Measurements from ENCODE around the gene CELA2A.
"Not testable (repeated sequence)": the region's sequence is repeated elsewhere in the genome, so short reads cannot be mapped to it uniquely, and the experiment has no call there.

CELA2A gene

DNA sequence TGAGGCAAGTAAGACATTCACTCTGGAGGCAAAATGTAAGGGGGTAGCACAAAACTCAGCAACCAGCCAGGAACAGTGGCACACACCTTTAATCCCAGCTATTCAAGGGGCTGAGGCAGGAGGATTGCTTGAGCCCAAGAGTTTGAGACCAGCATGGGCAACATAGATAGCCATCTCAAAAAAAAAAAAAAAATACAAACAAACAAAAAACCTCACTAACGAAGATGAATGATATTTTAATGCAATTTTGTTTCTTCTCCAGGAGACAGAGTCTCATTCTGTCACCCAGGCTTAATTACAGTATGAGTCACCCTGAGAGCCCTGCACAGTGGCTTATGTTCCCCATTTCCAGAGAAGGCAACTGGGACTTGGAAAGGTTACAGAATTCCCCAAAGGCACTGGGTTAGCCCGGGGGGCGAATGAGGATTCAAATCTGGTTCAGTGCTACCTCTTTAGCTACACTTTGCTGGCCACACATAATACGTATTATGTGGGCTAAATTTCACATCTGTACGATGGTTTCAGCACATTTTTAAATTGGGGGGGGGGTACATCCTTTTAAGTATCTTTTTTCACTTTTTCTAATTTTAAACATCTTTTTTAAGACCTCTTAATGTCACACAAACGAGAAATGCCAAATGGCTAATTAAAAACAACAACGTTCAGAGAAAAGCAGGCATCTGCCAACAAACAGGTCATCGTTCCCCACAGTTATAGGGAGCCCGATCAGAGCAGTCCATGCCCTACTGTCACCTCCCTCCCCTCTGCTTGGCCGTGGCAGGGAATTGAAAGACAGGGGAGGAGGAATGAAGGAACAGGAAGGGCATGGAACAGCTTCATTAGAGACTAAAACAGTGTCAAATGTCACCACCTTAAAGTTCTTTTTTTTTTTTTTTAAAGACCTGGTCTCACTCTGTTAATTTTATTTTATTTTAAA lies 3.5 kb downstream of the CELA2A start:
- DNase-seq (ENCODE audit: low read depth, low spot score): no peak
- no peak overlapping the region for H3K4me3 ChIP-seq (ENCODE audit: low read length)

DNA sequence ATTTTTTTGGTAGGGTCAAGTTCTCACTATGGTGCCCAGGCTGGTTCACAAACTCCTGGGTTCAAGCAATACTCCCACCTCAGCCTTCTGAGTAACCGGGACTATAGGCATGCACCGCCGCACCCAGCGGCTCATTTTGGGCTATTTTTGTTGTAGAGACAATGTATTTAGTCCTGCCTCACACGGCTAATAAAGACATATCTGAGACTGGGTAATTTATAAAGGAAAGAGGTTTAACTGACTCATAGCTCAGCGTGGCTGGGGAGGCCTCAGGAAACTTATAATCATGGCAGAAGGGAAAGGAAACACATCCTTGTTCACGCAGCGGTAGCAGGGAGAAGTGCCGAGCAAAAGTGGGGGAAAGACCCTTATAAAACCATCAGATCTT lies 4.2 kb downstream of the CELA2A start:
- H3K4me3 ChIP-seq (ENCODE audit: low read length): no peak overlapping the region
- no peak for DNase-seq (ENCODE audit: low read depth, low spot score)

DNA sequence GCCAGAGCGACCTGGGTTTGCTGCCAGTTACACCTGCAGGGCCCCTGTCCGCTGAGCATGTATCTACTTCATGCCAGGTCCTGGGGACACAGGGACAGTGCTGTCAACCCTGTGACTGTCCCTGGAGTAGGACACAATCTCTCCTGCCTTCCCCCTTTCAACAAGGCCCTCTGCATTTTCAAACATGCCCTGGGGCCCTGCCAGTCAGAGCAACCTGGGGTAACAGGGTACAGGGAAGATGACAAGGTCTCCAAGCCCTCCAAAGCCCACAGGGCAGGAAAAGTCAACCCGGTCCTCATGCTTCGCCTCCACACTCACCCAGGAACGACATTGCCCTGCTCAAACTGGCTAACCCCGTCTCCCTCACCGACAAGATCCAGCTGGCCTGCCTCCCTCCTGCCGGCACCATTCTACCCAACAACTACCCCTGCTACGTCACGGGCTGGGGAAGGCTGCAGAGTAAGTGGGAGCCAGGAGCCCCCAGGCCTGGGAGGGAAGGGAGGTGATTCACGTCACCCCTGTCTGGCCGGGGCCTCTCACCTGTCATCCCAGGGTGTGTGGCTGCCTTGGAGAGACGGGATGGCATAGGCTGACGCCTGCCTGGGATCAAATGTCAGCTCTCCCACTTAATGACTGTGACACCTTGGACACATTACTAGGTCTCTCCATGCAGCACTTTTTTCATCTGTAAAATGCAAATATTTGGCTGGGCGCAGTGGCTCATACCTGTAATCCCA lies 6.7 kb downstream of the CELA2A start:
- not testable (repeated sequence) for DNase-seq (ENCODE audit: low read depth, low spot score); H3K4me3 ChIP-seq (ENCODE audit: low read length)

DNA sequence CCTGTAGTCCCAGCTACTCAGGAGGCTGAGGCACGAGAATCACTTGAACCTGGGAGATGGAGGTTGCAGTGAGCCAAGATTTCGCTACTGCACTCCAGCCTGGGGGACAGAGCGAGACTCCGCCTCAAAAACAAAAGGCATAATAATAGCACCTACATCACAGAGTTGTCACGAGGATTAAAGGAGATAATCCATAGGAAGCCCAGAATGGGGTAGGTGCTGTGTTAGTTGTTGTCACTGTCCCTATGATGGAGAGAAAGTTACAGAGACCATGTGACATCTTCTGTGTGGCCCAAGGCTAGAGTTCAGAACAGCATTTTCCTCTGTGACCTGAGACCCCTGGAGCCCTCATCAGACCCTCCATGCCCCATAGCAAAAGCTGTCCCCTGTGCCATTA lies 7.4 kb downstream of the CELA2A start:
- not testable (repeated sequence) for DNase-seq (ENCODE audit: low read depth, low spot score); H3K4me3 ChIP-seq (ENCODE audit: low read length)

DNA sequence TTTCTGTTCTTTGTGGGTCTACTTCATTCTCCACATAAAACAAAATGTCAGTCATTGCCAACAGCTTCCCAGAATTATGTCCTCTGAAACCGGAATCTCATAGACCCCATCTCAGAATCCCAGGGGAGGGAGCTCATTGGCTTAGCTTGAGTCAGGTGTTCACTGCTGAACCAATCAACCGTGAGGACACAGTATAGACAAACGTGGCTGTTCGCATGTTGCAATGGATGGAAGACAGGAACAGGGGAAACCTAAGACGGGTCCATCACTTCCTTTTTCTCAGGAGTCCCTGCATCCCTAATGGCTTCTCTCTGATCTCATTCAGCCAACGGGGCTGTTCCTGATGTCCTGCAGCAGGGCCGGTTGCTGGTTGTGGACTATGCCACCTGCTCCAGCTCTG lies 9.1 kb downstream of the CELA2A start:
- H3K4me3 ChIP-seq (ENCODE audit: low read length): no peak overlapping the region
- no peak for DNase-seq (ENCODE audit: low read depth, low spot score)

DNA sequence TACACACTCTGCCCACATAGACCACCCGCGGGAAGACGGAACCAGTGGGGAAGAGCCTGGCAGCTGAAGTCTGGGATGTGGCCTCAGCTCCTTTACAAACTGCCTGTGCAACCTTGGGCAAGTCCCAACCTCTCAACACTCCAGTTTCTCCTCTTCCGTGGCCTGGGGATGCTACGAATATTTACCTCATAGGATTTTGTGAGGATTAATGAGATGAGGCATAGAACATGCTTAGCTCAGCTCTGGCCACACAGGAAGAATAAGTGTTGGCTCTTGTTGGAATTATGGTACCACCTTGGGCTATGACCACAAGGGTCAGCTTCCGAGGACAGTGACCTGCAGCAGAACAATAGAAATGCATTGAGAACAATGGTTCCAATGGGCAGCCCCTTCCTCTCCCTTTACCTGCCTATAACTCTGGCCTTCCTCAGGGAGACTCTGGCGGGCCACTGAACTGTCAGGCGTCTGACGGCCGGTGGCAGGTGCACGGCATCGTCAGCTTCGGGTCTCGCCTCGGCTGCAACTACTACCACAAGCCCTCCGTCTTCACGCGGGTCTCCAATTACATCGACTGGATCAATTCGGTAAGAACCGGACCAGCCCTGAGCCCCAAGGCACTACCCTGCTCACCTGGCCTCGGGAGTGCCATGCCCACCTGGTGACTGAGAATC lies 10.6 kb downstream of the CELA2A start:
- H3K4me3 ChIP-seq (ENCODE audit: low read length); DNase-seq (ENCODE audit: low read depth, low spot score): not testable (repeated sequence)

DNA sequence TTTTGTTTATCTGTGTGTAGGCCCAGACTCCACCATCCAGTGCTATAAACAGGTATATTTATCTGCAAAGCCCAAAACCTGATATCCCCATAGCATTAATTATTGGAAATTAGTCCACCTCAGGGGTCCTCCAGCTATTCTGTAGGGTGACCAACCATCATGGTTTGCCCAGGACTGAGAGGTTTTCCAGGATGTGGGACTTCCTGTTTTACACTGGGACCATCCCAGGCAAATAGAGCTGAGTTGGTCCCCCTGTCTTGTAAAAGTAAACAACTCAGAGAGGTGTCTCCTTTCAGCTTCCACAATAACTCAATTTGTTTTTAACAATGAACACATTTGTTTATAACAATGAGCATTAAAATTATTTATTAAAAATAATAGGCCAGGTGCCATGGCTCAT lies 11.6 kb downstream of the CELA2A start:
- H3K4me3 ChIP-seq (ENCODE audit: low read length): no peak overlapping the region

DNA sequence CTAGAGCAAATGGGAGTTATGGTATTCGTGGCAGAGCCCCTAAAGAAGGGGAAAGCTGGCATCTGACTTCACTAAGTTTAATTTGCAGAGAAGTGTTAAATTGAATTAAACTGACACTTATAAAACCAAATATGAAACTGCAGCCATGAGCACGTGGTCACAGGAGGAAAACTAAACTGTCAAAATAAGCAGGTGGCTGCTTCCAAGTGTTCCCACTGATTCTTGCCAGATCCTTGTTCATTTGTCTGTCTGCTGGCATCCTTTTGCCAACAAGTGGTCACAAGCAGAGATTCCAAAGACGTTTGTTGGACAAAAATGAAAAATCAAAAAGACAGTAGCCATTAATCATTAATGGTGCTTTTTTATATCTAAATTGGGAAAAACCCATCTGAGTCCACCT lies 12.8 kb downstream of the CELA2A start:
- DNase-seq (ENCODE audit: low read depth, low spot score): no peak

More for the DNA sequence above, 11.6 kb downstream of the CELA2A start:
- DNase-seq (ENCODE audit: low read depth, low spot score): no peak

DNA sequence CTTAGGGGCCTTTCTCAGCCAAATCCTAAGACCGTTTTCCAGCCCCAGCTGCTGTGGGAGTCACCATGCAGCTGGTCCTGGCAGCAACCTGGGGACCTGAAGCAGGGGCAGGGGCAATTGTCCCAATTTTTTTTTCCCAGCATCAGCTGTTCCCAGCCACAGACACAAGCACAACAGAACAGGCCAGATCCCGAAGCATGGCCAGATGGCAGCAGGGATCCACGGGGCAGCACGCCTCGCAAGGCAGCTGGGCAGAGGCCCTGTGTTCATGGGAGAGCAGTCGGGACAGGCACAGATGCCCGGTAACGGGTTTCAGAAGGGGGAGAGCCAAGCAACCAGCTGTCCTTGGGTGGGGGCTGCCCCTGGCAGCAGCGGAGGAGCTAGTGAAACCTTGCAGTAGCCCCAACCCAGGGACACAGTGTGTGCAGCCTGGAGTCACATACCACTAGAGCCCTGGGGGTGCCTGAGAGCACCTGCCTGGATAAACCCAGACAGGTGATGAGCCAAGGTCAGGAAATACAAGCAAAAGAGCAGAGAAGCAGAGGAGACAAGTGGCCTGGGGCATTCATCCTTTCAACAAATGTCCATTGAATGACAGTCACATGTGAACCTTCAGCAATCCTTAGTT lies 13.4 kb downstream of the CELA2A start:
- DNase-seq (ENCODE audit: low read depth, low spot score); H3K4me3 ChIP-seq (ENCODE audit: low read length): not testable (repeated sequence)

More for the DNA sequence above, 12.8 kb downstream of the CELA2A start:
- no peak overlapping the region for H3K4me3 ChIP-seq (ENCODE audit: low read length)

DNA sequence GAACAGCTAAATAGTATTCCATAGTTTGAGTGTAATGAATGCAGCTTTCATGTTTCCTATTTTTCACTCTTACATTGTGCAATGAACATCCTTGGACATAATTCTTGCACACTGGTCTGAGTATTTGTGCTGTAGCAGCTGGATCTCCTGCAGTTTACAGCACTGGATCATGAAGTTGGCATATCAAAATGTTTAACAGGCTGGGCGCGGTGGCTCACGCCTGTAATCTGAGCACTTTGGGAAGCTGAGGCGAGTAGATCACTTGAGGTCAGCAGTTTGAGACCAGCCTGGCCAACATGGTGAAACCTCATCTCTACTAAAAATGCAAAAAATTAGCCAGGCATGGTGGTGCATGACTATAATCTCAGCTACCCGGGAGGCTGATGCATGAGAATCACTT lies 14.5 kb downstream of the CELA2A start:
- not testable (repeated sequence) for H3K4me3 ChIP-seq (ENCODE audit: low read length); DNase-seq (ENCODE audit: low read depth, low spot score)

DNA sequence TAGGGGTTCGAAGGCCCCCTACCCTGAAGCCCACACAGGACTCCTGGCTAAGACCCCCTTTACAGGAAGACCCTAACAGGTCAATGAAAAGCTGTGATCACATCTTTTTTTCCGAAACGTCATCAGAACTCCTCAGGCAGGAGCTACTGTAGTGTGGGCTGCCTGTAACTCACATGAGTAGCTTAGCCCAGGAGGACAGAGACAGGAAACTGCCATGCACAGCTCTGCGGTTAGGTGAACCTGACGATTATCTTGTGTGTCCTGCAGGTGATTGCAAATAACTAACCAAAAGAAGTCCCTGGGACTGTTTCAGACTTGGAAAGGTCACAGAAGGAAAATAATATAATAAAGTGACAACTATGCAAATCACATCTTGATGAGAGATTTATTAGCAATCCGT lies 15.2 kb downstream of the CELA2A start:
- not testable (repeated sequence) for H3K4me3 ChIP-seq (ENCODE audit: low read length)
- DNase-seq (ENCODE audit: low read depth, low spot score): peak; percentile 28

DNA sequence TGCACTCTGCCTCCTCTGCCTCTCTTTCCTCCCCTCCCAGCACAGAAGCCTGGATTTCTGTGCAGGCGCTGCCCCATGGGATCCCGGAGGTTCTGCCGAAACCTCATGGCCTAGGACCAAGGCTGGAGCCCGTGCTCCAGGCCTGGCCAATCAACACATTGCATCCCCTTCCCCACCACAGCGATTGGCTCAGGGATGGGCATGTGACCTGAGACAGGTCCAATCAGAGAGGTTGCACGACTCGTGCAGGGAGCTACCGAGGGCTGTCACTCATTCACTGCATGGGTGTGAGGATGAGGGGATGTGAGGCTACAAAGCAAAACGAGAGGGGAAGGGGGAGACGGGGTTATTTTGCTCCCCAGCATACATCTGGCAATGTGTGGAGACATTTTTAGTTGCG lies 16.1 kb downstream of the CELA2A start:
- H3K4me3 ChIP-seq (ENCODE audit: low read length): no peak overlapping the region
- DNase-seq (ENCODE audit: low read depth, low spot score): no peak

DNA sequence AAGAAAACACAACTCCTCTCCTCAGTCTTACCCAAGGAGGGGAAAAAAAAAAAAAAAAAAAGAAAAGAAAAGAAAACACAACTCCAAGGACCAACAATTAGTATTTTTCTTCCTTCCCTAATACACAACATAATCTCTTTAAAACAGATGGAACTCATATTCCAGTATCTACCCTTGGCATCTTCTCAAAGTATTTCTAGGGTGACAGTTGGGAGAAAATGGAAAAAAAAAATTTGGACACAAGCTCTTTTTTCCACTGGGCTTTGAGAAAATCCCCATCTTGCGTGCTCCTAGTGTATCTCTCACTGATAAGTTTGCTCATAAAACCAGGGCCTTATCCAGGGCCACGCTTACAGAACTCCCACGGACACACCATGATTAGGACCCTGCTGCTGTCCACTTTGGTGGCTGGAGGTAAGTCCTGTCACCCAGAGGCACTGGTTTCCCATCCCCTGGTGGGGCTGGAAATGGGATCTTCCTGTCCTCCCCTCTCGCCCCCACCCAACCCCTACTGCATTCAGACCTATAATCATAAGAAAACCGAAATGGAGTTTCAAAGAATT lies 19.3 kb downstream of the CELA2A start, which contains the start of gene CELA2B:
CELA2B (plus strand) TSS at position 353 of the 563 bp plus-strand sequence; CDS start at position 375, 22 bp downstream.
- no peak within 1 kb of the TSS for H3K4me3 ChIP-seq (ENCODE audit: low read length)
- no peak for DNase-seq (ENCODE audit: low read depth, low spot score)

DNA sequence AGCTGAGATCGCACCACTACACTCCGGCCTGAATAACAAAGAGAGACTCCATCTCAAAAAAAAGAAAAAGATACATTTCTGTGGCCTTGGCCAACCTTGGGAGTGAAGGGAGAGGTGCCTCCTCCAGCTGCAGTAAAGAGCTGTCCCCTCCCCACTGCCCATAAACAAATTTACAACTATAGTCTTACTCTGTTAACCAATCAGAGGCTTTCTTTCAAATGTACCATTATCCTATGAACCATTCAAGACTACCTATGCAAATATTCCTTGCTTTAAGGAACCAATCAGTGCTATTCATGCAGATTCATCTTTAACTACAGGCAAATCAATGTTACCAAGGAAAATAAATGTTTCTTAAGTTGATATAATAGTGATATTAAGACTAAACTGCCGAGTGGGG lies 20.4 kb downstream of the CELA2A start:
- no peak overlapping the region for H3K4me3 ChIP-seq (ENCODE audit: low read length)
- DNase-seq (ENCODE audit: low read depth, low spot score): no peak

DNA sequence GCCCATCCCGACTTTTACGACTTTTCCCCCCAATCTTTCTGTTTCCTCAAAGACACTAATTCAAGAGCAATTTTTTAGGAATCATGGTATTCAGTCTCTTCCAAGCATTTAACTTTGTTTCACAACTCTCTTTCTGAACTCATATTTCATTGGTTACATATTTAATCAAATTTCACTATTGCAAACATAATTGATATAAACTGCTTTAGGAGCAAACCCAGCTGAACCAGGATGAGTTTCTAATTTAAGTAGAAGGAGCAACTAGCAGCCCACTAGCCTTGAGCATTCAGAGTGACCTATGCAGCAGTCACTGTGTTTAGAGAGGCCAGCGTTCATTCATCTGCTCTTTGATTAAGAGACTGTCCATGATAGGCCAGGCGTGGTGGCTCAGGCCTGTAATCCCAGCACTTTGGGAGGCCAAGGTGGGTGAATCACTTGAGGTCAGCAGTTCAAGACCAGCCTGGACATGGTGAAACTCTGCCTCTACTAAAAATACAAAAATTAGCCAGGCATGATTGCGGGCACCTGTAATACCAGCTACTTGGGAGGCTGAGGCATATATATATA lies 21.2 kb downstream of the CELA2A start:
- DNase-seq (ENCODE audit: low read depth, low spot score): no peak

DNA sequence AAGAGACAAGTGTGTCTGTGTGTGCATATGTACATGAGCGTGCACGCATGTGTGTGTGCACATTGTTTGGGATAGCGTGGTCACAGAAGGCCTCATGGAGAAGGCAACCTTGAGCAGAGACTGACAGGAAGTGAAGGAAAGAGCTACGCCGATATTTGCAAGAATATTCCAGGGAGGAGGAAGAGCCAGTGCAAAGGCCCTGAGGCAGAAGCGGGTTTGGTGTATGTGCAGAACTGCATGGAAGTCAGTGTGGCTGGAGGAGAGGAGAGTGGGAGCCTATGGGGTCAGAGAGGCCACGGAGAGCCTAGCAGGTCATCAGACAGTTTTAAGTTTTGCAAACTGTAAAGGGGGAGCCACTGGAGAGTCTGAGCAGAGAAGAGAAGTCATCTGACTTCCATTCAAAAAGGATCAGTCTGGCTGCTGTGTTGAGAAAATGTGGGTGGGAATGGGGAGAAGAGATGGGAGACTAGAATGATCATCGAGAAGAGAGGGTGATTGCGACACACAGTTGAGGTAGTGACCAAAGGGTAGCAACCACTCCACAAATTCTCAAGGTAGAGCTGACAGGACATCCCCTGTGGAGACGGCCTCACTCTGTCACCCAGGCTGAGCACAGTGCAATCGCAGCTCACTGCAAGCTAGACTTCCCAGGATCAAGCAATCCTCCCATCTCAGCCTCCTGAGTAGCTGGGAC lies 23.3 kb downstream of the CELA2A start:
- no peak overlapping the region for H3K4me3 ChIP-seq (ENCODE audit: low read length)
- DNase-seq (ENCODE audit: low read depth, low spot score): no peak

More for the DNA sequence above, 21.2 kb downstream of the CELA2A start:
- H3K4me3 ChIP-seq (ENCODE audit: low read length): no peak overlapping the region

DNA sequence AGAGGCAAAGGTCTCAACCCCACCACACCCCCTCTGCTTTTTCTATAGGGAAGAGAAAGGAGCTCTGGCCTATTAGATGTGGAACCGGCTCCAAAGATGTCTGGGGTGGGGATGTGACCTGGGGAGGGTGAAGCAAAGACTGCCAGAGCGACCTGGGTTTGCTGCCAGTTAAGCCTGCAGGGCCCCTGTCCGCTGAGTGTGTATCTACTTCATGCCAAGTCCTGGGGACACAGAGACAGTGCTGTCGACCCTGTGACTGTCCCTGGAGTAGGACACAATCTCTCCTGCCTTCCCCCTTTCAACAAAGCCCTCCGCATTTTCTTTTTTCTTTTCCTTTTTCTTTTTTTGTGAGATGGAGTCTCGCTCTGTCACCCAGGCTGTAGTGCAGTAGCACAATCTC lies 25.9 kb downstream of the CELA2A start:
- DNase-seq (ENCODE audit: low read depth, low spot score); H3K4me3 ChIP-seq (ENCODE audit: low read length): not testable (repeated sequence)

DNA sequence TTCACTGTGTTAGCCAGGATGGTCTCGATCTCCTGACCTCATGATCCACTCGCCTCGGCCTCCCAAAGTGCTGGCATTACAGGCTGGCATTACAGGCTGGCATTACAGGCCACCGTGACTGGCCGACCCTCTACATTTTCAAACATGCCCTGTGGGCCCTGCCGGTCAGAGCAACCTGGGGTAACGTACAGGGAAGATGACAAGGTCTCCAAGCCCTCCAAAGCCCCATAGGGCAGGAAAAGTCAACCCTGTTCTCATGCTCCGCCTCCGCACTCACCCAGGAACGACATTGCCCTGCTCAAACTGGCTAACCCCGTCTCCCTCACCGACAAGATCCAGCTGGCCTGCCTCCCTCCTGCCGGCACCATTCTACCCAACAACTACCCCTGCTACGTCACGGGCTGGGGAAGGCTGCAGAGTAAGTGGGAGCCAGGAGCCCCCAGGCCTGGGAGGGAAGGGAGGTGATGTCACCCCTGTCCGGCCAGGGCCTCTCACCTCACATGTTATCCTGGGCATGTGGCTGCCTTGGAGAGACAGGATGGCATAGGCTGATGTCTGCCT lies 26.5 kb downstream of the CELA2A start:
- H3K4me3 ChIP-seq (ENCODE audit: low read length); DNase-seq (ENCODE audit: low read depth, low spot score): not testable (repeated sequence)
